Fibroblast of lung (primary cell): ENCODE measurements around the gene MGLL. TPM values are rescaled to one million over a fixed set of nuclear protein-coding genes. Genes with fewer than 3 reads are reported as not detected.

Source experiments
- DNase-seq, 2 donors: peaks; one replicate each; pipeline versions ENCODE4 v3.0.0 to v3.0.0-alpha.2; 2010; ENCODE audit warnings: low read depth in 2 of 2
- H2AFZ ChIP-seq: 2 replicates; pipeline ENCODE4 v1.5.1; 2012; ENCODE audit warnings: low read length, control low read depth, inconsistent platforms
- H3K27ac ChIP-seq: 2 replicates; pipeline ENCODE4 v1.5.1; 2011; ENCODE audit warnings: low read length, control low read depth; ENCODE audit not compliant: insufficient read depth
- H3K27me3 ChIP-seq: 2 replicates; pipeline ENCODE4 v1.5.1; 2011; ENCODE audit warnings: mild to moderate bottlenecking, low read length; ENCODE audit not compliant: control insufficient read depth, insufficient read depth
- H3K36me3 ChIP-seq: 2 replicates; pipeline ENCODE4 v1.5.1; 2011; ENCODE audit warnings: low read length; ENCODE audit not compliant: control insufficient read depth, insufficient read depth
- H3K4me1 ChIP-seq: 2 replicates; pipeline ENCODE4 v1.5.1; 2011; ENCODE audit warnings: low read length; ENCODE audit not compliant: control insufficient read depth, insufficient read depth; ENCODE audit errors: extremely low read depth
- H3K4me2 ChIP-seq: 2 replicates; pipeline ENCODE4 v1.5.1; 2011; ENCODE audit warnings: low read length, control low read depth; ENCODE audit not compliant: insufficient read depth; ENCODE audit errors: extremely low read depth
- H3K4me3 ChIP-seq, 4 experiments: fragments of 200-600 bp in 1 of 4; sonication (generic) in 1 of 4; replicated peaks in 1 of 4; 2 replicates each; pipeline ENCODE4 v1.5.1; 2011 to 2016; ENCODE audit warnings: low read length in 4 of 4, low read depth in 3 of 4, mild to moderate bottlenecking in 3 of 4, control low read depth in 2 of 4, inconsistent platforms in 1 of 4, mixed read lengths in 1 of 4; ENCODE audit not compliant: insufficient read depth in 1 of 4; ENCODE audit errors: control extremely low read depth in 1 of 4
- H3K79me2 ChIP-seq: 2 replicates; pipeline ENCODE4 v1.5.1; 2012; ENCODE audit warnings: mild to moderate bottlenecking, low read length, inconsistent platforms; ENCODE audit not compliant: control insufficient read depth, insufficient read depth
- H3K9ac ChIP-seq: 2 replicates; pipeline ENCODE4 v1.5.1; 2011; ENCODE audit warnings: mild to moderate bottlenecking, low read length, control low read depth; ENCODE audit not compliant: insufficient read depth
- H3K9me3 ChIP-seq: 2 replicates; pipeline ENCODE4 v1.5.1; 2012; ENCODE audit warnings: low read depth, low read length; ENCODE audit not compliant: control insufficient read depth, insufficient read depth
- H4K20me1 ChIP-seq: 2 replicates; pipeline ENCODE4 v1.5.1; 2011; ENCODE audit warnings: low read length; ENCODE audit not compliant: control insufficient read depth, insufficient read depth; ENCODE audit errors: extremely low read depth
- EZH2 ChIP-seq: IDR thresholded peaks from 2 replicates; pipeline ENCODE4 v1.5.1; 2012; ENCODE audit warnings: low read length, control low read depth, mild to moderate bottlenecking; ENCODE audit errors: missing control alignments
- polyA plus RNA-seq, 2 donors: library from polyadenylated mRNA; depleted of rRNA in 1 of 2; stranded (reverse) in 1 of 2; unstranded in 1 of 2; fragments of >200 nt; gene quantifications; 2 replicates each; pipeline ENCODE4 v1.2.1, GENCODE V29; 2011 to 2012; ENCODE audit warnings: missing spikeins in 1 of 2
- total RNA-seq: library from RNA; depleted of rRNA; stranded (reverse); fragments of >200 nt; gene quantifications from 2 replicates; pipeline ENCODE4 v1.2.1, GENCODE V29; 2014
- TF ChIP-seq, protein P1 (sequence below), 2 donors: IDR thresholded peaks in 1 of 2; conservative IDR thresholded peaks in 1 of 2; 1 replicate in 1 of 2; 2 replicates in 1 of 2; pipeline ENCODE4 v1.5.1; 2011 to 2012; ENCODE audit warnings: low read length in 2 of 2, control low read depth in 1 of 2, inconsistent platforms in 1 of 2, low read depth in 1 of 2, mild to moderate bottlenecking in 1 of 2

The MGLL gene
- total and polyA plus RNA-seq, 2 donors (not counting 1 experiment from before 2014, with no cell fraction given), result 60.1 to 122 TPM

DNA sequence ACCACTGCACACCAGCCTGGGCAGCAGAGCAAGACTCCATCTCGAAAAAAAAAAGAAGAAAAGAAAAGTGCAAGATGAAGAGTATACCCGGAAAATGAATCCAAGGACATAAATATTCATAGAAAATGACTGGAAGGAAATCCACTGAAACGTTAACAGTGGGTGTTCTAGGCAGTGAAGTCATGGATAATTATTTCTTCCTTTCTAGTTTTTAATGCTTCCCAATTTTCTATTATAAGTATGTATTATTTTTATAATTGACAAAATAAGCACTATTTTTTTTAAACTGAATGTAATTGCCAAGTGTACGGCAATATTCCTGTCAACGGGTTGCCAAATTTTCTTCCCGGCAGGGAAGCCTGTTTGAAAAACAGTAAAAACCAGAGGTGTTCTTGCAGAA, 37.4 kb upstream of the MGLL start:
- no peak overlapping the region for H3K4me3 ChIP-seq
- no peak overlapping the region for H3K9ac ChIP-seq
- no peaks in the 10 kb centered on the region for H3K4me1 ChIP-seq
- no peak overlapping the region for H3K4me2 ChIP-seq
- no peak overlapping the region for H2AFZ ChIP-seq
- no peaks in the 10 kb centered on the region for H3K27me3 ChIP-seq
- no peak for TF ChIP-seq EZH2
- TF ChIP-seq, protein P1, sequence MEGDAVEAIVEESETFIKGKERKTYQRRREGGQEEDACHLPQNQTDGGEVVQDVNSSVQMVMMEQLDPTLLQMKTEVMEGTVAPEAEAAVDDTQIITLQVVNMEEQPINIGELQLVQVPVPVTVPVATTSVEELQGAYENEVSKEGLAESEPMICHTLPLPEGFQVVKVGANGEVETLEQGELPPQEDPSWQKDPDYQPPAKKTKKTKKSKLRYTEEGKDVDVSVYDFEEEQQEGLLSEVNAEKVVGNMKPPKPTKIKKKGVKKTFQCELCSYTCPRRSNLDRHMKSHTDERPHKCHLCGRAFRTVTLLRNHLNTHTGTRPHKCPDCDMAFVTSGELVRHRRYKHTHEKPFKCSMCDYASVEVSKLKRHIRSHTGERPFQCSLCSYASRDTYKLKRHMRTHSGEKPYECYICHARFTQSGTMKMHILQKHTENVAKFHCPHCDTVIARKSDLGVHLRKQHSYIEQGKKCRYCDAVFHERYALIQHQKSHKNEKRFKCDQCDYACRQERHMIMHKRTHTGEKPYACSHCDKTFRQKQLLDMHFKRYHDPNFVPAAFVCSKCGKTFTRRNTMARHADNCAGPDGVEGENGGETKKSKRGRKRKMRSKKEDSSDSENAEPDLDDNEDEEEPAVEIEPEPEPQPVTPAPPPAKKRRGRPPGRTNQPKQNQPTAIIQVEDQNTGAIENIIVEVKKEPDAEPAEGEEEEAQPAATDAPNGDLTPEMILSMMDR (conservative IDR thresholded peaks at IDR 0.05 in 1 of 2, IDR thresholded peaks at IDR 0.05 in 1 of 2; ENCODE audit: low read depth in 1 of 2, low read length in 2 of 2), result no peak
- H3K79me2 ChIP-seq, result no peaks in the 10 kb centered on the region
- H3K36me3 ChIP-seq, result no peaks in the 10 kb centered on the region
- DNase-seq, result no peak
- H3K27ac ChIP-seq, result no peak overlapping the region
- H3K9me3 ChIP-seq, result no peaks in the 10 kb centered on the region
- H4K20me1 ChIP-seq, result no peaks in the 10 kb centered on the region

DNA sequence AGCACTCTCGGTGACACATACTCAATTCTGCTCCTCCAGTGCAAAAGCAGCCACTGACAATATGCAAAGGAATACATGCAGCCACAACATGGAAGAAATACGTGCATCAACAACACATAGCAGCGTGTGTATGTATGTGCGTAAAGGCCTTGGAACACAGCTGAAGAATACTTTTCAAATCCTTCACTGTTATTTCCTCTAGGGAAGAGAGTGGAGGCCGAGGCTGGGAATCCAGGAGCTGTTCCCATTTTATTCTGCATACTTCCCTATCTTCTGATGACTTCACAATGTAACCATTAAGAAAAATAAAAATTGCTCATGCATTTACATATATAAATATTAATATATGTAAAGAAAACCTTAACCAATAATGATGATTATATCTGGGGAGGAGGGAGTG, 36.6 kb upstream of the MGLL start:
- H3K27me3 ChIP-seq, result no peaks in the 10 kb centered on the region
- H3K4me3 ChIP-seq, result no peak overlapping the region
- H3K4me2 ChIP-seq, result no peak overlapping the region
- TF ChIP-seq EZH2, result no peak
- TF ChIP-seq, protein P1 (conservative IDR thresholded peaks at IDR 0.05 in 1 of 2, IDR thresholded peaks at IDR 0.05 in 1 of 2; ENCODE audit: low read depth in 1 of 2, low read length in 2 of 2), result no peak
- no peaks in the 10 kb centered on the region for H3K4me1 ChIP-seq
- H4K20me1 ChIP-seq, result no peaks in the 10 kb centered on the region
- no peaks in the 10 kb centered on the region for H3K36me3 ChIP-seq
- H2AFZ ChIP-seq, result no peak overlapping the region
- no peak overlapping the region for H3K27ac ChIP-seq
- no peaks in the 10 kb centered on the region for H3K9me3 ChIP-seq
- no peak for DNase-seq
- no peak overlapping the region for H3K9ac ChIP-seq
- H3K79me2 ChIP-seq, result no peaks in the 10 kb centered on the region

GRCh38 chr3:127858521-127858920, 36.2 kb upstream of the MGLL start:
- Histone ChIP-seq H3K36me3 (no peaks in the 10 kb centered on the region), H3K27me3 (no peaks in the 10 kb centered on the region), H3K4me3 (no peak overlapping the region), H3K9ac (no peak overlapping the region), H3K79me2 (no peaks in the 10 kb centered on the region), H3K27ac (no peak overlapping the region), H4K20me1 (no peaks in the 10 kb centered on the region), H2AFZ (no peak overlapping the region), H3K9me3 (no peaks in the 10 kb centered on the region), H3K4me2 (no peak overlapping the region), H3K4me1 (no peaks in the 10 kb centered on the region)
- no peak for TF ChIP-seq EZH2
- TF ChIP-seq, protein P1 (conservative IDR thresholded peaks at IDR 0.05 in 1 of 2, IDR thresholded peaks at IDR 0.05 in 1 of 2; ENCODE audit: low read depth in 1 of 2, low read length in 2 of 2), result no peak
- DNase-seq, result no peak
